Measurements from ENCODE around the gene ANKIB1.

GRCh38 chr7:92244808-92245486 lies 827 bp upstream of the ANKIB1 start:
- TF ChIP-seq CTCF (IDR thresholded peaks at IDR 0.05) (no peak), EP300 (IDR thresholded peaks at IDR 0.05) (no peak), POLR2A (IDR thresholded peaks at IDR 0.05) (no peak), POLR2AphosphoS5 (IDR thresholded peaks at IDR 0.05) (no peak)

Measured in suprapubic skin (tissue), 4 donors.